Left lung (tissue), 10 donors: ENCODE data around the gene FGF22. TPM values are rescaled to one million over a fixed set of nuclear protein-coding genes. Genes with fewer than 3 reads are reported as not detected.
"Not testable (repeated sequence)": the region's sequence is repeated elsewhere in the genome, so short reads cannot be mapped to it uniquely, and the experiment has no call there.

ENCODE experiments used
- ATAC-seq: fragments of 200-7000 bp; cut with Tn5 transposase; one replicate; pipeline ENCODE4 v1.9.1; 2020; ENCODE audit warnings: moderate library complexity
- DNase-seq, 4 donors: peaks; one replicate each; pipeline ENCODE4 v3.0.0-alpha.2; 2013 to 2020
- H3K27ac ChIP-seq, 2 donors: fragments of 200-600 bp; sonication (generic) in 1 of 2; one replicate each; pipeline versions ENCODE4 v1.5.0 to v1.8.0; 2020 to 2021
- H3K27me3 ChIP-seq, 2 donors: fragments of 200-600 bp; sonication (generic) in 1 of 2; one replicate each; pipeline versions ENCODE4 v1.5.0 to v1.8.0; 2020 to 2021
- H3K36me3 ChIP-seq, 2 donors: fragments of 200-600 bp; sonication (generic) in 1 of 2; one replicate each; pipeline versions ENCODE4 v1.5.0 to v1.8.0; 2020 to 2021
- H3K4me1 ChIP-seq, 2 donors: fragments of 200-600 bp; one replicate each; pipeline ENCODE4 v1.8.0; 2021
- H3K4me3 ChIP-seq, 2 donors: fragments of 200-600 bp; sonication (generic) in 1 of 2; one replicate each; pipeline versions ENCODE4 v1.5.0 to v1.8.0; 2020 to 2021; ENCODE audit warnings: mild to moderate bottlenecking in 1 of 2
- H3K9me3 ChIP-seq, 2 donors: fragments of 200-600 bp; sonication (generic) in 1 of 2; one replicate each; pipeline versions ENCODE4 v1.5.0 to v1.8.0; 2020 to 2021
- intact Hi-C, 2 donors: fragments of 100-400 bp; cut with DNase I; formaldehyde crosslinking; loops; one replicate each; pipeline versions ENCODE4 v1.11.2 to v1.14.2; 2022
- polyA plus RNA-seq, 6 donors: library from polyadenylated mRNA; unstranded; fragments of 120-200 nt; gene quantifications; one replicate each; pipeline ENCODE4 v1.2.1, GENCODE V29; 2013; ENCODE audit not compliant: insufficient read length in 6 of 6
- total RNA-seq, 2 donors: library from RNA; stranded (reverse); fragmentation: NEBNext Ultra II Directional; extraction: Animal tissue kit (Norgen Biotek cat#: 25700); gene quantifications; one replicate each; pipeline ENCODE4 v1.2.1, GENCODE V29; 2021
- TF ChIP-seq, protein P1 (sequence below), 2 donors: fragments of 200-600 bp; sonication (generic) in 1 of 2; IDR thresholded peaks; one replicate each; pipeline versions ENCODE4 v1.5.0 to v1.8.0; 2021; ENCODE audit warnings: antibody characterized with exemption in 2 of 2
- donor health status: DM: no; HTN: yes; CAD: no.
- donor health status: DM: no; HTN: no; CAD: no.

Gene FGF22
- total and polyA plus RNA-seq, 8 donors, result 0.21 to 0.48 (median 0.30) TPM

DNA sequence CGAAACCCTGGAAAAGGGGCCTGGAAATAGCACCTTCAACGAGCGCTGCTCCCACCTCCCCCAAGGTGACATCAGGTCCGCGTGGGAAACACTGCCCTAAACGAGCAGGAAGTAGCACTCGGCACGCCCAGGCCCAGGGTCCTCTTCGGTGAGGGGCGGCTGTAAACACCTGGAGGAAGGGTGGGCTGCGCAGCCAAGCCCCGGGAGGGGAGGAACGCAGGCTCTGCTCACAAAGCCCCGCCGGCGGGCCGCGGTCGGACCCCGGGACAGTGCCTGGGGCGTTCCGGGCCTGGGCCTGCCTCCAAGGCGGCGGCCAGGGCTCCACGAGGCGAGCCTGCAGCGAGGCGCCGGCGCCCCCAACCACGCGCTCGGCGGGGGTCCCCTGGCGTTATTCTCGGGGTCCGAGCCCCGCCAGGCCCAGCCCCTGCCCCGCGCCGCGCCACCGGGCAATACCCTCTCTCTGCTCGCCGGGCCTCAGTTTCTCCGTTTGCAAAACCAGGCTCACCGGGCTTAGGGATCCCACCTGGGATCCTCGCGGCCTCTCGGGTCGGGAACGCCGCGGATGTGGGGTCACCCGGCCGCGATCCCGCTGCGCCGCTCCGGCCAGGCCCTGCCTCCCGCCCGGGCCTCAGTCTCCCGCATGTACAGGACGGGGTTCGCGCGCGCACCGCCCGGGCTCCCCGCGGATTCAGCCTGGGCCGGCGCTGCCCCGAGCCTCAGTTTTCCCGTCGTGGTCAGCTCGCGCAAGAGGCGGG, 22.7 kb downstream of the FGF22 start:
- Histone ChIP-seq H3K27me3 (no peaks in the 10 kb centered on the region), H3K36me3 (peaks cover 0 to 17% of the 10 kb centered on the region in 2 donors), H3K27ac (peak overlapping the region; percentile 83 to 92), H3K4me3 (peak overlapping the region; percentile 97 to 99), H3K9me3 (no peaks in the 10 kb centered on the region), H3K4me1 (peaks cover 34 to 70% of the 10 kb centered on the region in 2 donors)
- ATAC-seq, result peak; percentile 12
- TF ChIP-seq, protein P1, sequence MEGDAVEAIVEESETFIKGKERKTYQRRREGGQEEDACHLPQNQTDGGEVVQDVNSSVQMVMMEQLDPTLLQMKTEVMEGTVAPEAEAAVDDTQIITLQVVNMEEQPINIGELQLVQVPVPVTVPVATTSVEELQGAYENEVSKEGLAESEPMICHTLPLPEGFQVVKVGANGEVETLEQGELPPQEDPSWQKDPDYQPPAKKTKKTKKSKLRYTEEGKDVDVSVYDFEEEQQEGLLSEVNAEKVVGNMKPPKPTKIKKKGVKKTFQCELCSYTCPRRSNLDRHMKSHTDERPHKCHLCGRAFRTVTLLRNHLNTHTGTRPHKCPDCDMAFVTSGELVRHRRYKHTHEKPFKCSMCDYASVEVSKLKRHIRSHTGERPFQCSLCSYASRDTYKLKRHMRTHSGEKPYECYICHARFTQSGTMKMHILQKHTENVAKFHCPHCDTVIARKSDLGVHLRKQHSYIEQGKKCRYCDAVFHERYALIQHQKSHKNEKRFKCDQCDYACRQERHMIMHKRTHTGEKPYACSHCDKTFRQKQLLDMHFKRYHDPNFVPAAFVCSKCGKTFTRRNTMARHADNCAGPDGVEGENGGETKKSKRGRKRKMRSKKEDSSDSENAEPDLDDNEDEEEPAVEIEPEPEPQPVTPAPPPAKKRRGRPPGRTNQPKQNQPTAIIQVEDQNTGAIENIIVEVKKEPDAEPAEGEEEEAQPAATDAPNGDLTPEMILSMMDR (IDR thresholded peaks at IDR 0.05), result no peak
- intact Hi-C loops, result loop anchor here in 1 of 2 donors (10.0 kb wide), 1 partner anchor 72 kb away; no protein-coding TSS in a partner anchor
- DNase-seq, result peak in 3 of 4 donors; percentile 49 to 91 (median 72)

DNA sequence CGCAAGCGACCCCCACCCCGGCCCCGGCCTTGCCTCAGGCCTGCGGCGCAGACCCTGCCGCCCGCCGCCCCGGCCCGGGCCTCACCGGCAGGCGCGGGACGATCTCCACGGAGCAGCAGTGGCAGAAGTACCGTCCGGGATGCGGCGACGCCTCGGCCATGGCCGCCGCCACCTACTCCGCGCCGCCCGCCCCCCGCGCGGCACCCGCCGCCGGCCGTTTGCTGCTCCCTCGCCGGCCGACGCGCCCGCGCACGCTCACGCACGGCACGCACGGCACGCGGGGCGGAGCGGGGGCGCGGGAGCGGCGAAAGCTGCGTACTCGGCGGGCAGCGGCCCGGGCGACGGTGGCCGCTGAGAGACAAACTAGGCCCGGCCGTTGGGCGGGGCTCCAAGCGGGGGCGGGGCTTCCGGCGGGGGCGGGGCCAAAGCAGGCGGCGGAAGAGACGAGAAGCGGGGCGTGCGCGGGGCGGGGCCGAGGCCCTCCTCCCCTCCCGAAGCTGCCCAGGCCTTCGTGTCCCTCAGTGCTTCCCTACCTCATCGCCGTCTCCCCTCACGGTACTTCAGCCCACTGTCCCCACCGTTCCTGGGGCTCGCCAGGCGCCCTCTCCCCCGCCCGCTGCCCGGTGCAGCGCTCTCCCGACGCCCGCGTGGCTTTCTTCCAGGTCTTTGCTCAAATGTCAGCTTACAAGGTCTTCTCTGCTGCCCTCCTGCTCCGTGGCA, 23.4 kb downstream of the FGF22 start, which contains the start of gene RNF126:
RNF126 (minus strand) TSS at position 253 of the 720 bp plus-strand sequence; CDS start at position 160, 93 bp downstream.
- H3K4me1 ChIP-seq, result peaks cover 34 to 69% of the 10 kb centered on the region in 2 donors
- DNase-seq, result peak; percentile 83 to 97 (median 90)
- intact Hi-C loops, result loop anchor here in 1 of 2 donors (10.0 kb wide), 1 partner anchor 72 kb away; no protein-coding TSS in a partner anchor
- TF ChIP-seq, protein P1 (IDR thresholded peaks at IDR 0.05), result no peak
- H3K36me3 ChIP-seq, result peaks cover 0 to 9% of the 10 kb centered on the region in 2 donors
- H3K27me3 ChIP-seq, result no peaks in the 10 kb centered on the region
- peak within 1 kb of the TSS; percentile 91 to 92 for H3K27ac ChIP-seq
- no peaks in the 10 kb centered on the region for H3K9me3 ChIP-seq
- ATAC-seq, result peak; percentile 87
- peak within 1 kb of the TSS; percentile 97 to 99 for H3K4me3 ChIP-seq

- H3K4me1 ChIP-seq, result peaks cover 34 to 66% of the 10 kb centered on the region in 2 donors
- DNase-seq (no peak), ATAC-seq (no peak)
- peaks cover 0 to 4% of the 10 kb centered on the region in 2 donors for H3K36me3 ChIP-seq
- peak overlapping the region; percentile 91 to 92 for H3K27ac ChIP-seq
- no peaks in the 10 kb centered on the region for H3K9me3 ChIP-seq
- H3K27me3 ChIP-seq, result no peaks in the 10 kb centered on the region
- TF ChIP-seq, protein P1 (IDR thresholded peaks at IDR 0.05), result no peak
- peak overlapping the region; percentile 32 to 99 for H3K4me3 ChIP-seq
- intact Hi-C loops, result loop anchor here (2.0 to 10.0 kb wide), 2 partner anchors 71 kb away; no protein-coding TSS in a partner anchor
These were observed 24.0 kb downstream of the FGF22 start for GRCh38 chr19:663682-664117.

DNA sequence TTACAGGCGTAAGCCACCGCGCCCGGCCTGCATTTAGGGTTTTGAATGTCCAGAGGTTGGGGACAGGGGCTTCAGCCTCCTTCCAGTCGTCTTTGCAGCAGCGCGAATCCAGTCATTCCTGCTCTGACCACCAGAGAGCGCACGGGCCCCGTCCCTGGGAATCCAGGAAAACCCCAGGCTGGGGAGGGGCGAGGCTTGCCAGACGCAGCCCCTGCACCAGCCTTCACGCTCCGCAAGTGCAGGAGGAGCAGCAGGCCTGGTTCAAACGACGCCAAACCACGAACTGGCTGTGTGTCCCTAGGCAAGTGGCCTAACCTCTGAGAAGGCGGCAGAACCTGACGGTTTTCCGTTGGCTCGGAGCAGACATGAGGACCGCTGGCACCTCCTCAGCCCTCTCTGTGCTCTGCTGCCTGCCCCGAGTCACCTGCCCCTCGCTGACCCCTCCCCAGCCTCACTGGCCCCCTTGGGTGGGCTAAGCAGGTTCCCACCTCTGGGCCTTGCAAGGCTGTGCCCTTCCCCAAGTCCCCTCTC, 25.3 kb downstream of the FGF22 start:
- Histone ChIP-seq H3K4me1 (peaks cover 33 to 53% of the 10 kb centered on the region in 2 donors), H3K27me3 (no peaks in the 10 kb centered on the region), H3K4me3 (peak overlapping the region in 1 of 2 donors; percentile 22), H3K27ac (peak overlapping the region in 1 of 2 donors; percentile 68), H3K9me3 (no peaks in the 10 kb centered on the region), H3K36me3 (no peaks in the 10 kb centered on the region)
- DNase-seq (peak; percentile 80 to 94 (median 84)), ATAC-seq (peak; percentile 66)
- TF ChIP-seq, protein P1 (IDR thresholded peaks at IDR 0.05), result peak; percentile 89 to 95
- intact Hi-C loops, result loop anchor here (2.0 to 10.0 kb wide), 2 partner anchors 70 kb away; no protein-coding TSS in a partner anchor

- H3K4me1 ChIP-seq, result peaks cover 12 to 37% of the 10 kb centered on the region in 2 donors
- not testable (repeated sequence) for ATAC-seq, H3K36me3 ChIP-seq, DNase-seq, H3K9me3 ChIP-seq, H3K4me3 ChIP-seq, H3K27me3 ChIP-seq, H3K27ac ChIP-seq
- intact Hi-C loops, result loop anchor here in 1 of 2 donors (10.0 kb wide), 1 partner anchor 68 kb away; no protein-coding TSS in a partner anchor
These were observed 27.4 kb downstream of the FGF22 start for GRCh38 chr19:666985-667573.

GRCh38 chr19:668675-669434, 29.2 kb downstream of the FGF22 start:
- H3K27me3 ChIP-seq, H3K36me3 ChIP-seq, DNase-seq, H3K9me3 ChIP-seq, H3K27ac ChIP-seq, ATAC-seq, H3K4me3 ChIP-seq: not testable (repeated sequence)
- intact Hi-C loops, result loop anchor here in 1 of 2 donors (10.0 kb wide), 1 partner anchor 66 kb away; no protein-coding TSS in a partner anchor
- H3K4me1 ChIP-seq, result peaks cover 7 to 35% of the 10 kb centered on the region in 2 donors
